Activated T-helper 1 cell treated with Interleukin-2 at 50 U/mL for 16 hours (primary cell): ENCODE results near the gene IGF2BP1.
"Not testable (repeated sequence)": the region's sequence is repeated elsewhere in the genome, so short reads cannot be mapped to it uniquely, and the experiment has no call there.

ENCODE experiments used
- DNase-seq: peaks from one replicate; pipeline ENCODE4 v3.0.0-alpha.2; 2020; ENCODE audit warnings: low read depth

The IGF2BP1 gene

DNA sequence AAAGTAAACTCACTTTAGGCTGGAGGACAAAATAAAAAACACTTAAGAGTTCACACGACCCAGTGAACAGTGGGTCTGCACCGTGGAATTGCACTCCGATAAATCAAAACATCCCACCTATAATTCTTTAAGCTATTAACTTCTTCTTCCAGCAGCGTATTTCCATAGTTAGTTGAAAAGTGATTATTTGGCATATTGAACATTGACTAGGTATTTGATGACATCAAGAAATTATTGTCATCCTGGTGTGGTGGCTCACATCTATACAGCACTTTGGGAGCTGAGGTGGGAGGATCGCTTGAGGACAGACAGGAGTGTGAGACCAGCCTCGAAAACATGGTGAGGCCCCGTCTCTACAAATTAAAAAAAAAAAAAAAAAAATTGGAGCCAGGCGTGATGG lies 23.4 kb downstream of the IGF2BP1 start:
- no peak for DNase-seq

- DNase-seq, result no peak
Measured at GRCh38 chr17:49021095-49021767, 24.0 kb downstream of the IGF2BP1 start.

- no peak for DNase-seq
Measured at GRCh38 chr17:49021768-49022103, 24.6 kb downstream of the IGF2BP1 start.

GRCh38 chr17:49022391-49022941 lies 25.3 kb downstream of the IGF2BP1 start:
- DNase-seq, result no peak

- no peak for DNase-seq
Measured at GRCh38 chr17:49024523-49024922, 27.3 kb downstream of the IGF2BP1 start.

DNA sequence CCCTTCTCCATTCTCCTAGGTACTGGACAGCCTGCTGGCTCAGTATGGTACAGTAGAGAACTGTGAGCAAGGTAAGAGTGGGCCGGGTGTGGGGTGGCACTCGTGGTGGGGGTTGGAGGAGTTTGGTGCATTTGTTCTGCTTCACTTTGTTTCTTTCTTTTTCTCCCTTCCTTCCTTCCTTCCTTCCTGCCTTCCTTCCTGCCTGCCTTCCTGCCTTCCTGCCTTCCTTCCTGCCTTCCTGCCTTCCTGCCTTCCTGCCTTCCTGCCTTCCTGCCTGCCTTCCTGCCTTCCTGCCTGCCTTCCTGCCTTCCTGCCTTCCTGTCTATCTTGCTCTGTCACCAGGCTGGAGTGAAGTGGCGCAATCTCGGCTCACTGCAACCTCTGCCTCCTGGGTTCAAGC lies 29.3 kb downstream of the IGF2BP1 start:
- not testable (repeated sequence) for DNase-seq

DNA sequence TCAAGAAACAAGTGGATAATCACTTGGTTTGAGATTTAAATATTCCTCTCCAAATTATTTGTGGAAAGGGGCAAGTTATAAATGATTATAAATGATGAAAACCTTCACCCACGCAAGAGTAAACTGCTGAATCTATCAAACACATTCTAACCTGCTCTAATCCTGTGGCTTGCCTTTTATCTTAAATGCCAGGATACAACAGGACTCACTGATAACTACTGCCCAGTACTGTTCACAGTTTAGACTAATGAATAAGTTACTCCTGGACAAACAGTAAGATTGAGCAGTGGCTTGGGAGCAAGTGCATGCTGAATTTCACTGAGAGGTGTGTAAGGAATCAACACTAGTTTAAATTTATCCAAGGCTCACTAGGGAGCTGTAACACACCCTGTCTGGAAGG lies 31.1 kb downstream of the IGF2BP1 start:
- DNase-seq, result no peak

DNA sequence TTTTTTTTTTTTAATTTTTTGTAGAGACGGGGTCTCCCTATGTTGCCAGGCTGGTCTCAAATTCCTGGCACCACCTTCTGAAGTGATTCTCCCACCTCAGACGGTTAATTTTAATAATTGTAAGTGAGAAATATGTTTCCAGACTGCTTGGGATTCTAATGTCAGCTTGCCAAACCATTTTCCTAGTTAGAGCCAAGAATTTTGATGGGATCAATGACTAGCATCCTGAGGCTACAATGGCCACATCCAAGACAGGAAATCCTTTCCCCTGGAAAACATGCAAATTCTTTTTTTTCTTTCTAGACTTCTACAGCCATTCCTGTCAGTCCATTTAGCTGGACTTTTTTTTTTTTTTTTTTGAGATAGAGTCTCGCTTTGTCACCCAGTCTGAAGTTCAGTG lies 32.6 kb downstream of the IGF2BP1 start:
- DNase-seq, result no peak

GRCh38 chr17:49031965-49032928 lies 35.1 kb downstream of the IGF2BP1 start:
- no peak for DNase-seq

GRCh38 chr17:49035470-49036269 lies 38.5 kb downstream of the IGF2BP1 start:
- DNase-seq, result no peak

DNA sequence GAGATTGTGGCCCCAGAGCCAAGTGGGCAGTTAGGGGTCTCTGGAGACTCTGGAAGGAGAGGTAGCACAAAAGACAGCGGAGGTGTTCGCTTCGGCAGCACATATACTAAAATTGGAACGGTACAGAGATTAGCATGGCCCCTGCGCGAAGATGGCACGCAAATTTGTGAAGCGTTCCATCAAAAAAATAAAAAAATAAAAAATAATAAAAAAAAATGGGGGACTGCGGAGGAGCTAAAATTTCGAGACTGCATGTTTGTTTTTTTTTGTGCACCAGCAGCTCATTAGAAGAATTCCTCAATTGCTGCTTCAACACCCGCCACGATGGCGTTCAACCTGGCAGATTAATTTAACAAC lies 39.1 kb downstream of the IGF2BP1 start:
- no peak for DNase-seq

- no peak for DNase-seq
Measured at GRCh38 chr17:49038138-49038537, 41.0 kb downstream of the IGF2BP1 start.

DNA sequence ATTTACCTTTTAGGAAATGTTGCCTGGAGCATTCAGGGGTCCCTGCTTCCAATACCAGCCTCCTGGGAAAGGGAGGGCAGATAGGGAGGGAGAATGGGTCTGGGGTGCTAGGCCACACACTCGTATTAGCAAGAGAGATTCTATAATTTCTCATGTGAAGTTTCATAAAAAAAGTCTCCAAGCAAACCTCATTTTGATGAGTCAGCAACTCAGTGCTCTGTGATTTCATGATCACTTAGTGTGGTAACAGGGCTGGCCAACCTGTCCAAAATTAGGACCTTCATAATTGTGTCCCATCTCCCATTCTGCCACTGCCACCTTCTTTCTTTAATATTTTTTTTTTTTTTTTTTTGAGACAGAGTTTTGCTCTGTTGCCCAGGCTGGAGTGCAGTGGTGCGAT lies 41.4 kb downstream of the IGF2BP1 start:
- DNase-seq, result no peak

GRCh38 chr17:49039518-49039917 lies 42.3 kb downstream of the IGF2BP1 start:
- not testable (repeated sequence) for DNase-seq

- no peak for DNase-seq
Measured at GRCh38 chr17:49041527-49041926, 44.3 kb downstream of the IGF2BP1 start.

- DNase-seq, result no peak
Measured at GRCh38 chr17:49045376-49045775, 48.2 kb downstream of the IGF2BP1 start.

DNA sequence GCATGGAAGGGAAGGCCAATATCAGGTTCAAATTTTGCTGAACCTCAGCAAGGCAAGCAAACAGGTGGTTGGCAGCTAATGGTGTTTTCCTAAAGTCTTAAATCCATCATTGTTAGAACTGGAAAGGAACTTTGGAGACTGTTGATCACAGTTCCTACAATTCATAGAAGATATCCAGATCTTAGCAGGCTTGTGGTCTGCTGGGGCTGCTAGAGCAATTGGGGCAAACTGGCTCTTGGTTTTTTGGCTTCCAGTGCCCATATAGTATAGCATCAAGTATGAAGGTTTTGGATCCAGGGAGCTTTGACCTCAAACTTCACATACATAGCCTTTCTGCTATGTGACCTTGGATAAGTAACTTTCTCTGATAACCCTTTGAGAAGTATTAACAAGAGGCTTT lies 49.7 kb downstream of the IGF2BP1 start:
- DNase-seq, result no peak

GRCh38 chr17:49049265-49049664 lies 52.1 kb downstream of the IGF2BP1 start:
- DNase-seq, result no peak

GRCh38 chr17:49050611-49051010 lies 53.4 kb downstream of the IGF2BP1 start:
- DNase-seq, result no peak

- DNase-seq, result no peak
Measured at GRCh38 chr17:49051269-49051668, 54.1 kb downstream of the IGF2BP1 start.

DNA sequence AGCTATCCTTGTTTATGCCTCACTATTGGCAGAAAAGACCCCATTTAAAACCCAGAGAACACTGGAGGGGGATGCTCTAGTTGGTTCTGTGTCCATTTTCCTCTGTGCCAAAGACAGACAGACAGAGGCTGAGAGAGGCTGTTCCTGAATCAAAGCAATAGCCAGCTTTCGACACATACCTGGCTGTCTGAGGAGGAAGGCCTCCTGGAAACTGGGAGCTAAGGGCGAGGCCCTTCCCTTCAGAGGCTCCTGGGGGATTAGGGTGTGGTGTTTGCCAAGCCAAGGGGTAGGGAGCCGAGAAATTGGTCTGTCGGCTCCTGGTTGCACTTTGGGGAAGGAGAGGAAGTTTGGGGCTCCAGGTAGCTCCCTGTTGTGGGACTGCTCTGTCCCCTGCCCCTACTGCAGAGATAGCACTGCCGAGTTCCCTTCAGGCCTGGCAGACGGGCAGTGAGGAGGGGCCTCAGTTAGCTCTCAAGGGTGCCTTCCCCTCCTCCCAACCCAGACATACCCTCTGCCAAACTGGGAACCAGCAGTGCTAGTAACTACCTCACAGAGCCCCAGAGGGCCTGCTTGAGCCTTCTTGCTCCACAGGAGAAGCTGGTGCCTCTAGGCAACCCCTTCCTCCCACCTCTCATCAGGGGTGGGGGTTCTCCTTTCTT lies 56.1 kb downstream of the IGF2BP1 start:
- no peak for DNase-seq
